ENCODE results near the gene UGT1A9.
"Not testable (repeated sequence)": the region's sequence is repeated elsewhere in the genome, so short reads cannot be mapped to it uniquely, and the experiment has no call there.

DNA sequence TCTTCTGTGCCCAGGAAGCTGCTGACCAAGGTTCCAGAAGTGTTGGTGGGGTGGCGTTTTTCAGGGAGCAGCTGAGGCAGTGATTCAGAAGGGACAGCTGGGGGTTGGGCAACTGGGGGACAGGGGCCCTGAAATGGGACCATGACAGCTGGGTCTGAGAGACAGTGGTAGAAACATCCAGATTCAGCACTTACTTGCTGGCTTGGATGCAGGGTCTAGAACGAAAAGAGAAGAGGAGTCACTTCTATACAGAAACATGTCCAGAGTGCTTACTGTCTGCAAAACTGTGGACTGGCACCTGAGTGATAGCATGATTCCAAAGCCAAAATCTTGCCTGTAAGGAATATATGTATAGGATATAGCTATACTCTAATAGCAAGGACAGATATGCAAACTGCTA, 74.1 kb downstream of the UGT1A9 start:
- TF ChIP-seq, protein P1, sequence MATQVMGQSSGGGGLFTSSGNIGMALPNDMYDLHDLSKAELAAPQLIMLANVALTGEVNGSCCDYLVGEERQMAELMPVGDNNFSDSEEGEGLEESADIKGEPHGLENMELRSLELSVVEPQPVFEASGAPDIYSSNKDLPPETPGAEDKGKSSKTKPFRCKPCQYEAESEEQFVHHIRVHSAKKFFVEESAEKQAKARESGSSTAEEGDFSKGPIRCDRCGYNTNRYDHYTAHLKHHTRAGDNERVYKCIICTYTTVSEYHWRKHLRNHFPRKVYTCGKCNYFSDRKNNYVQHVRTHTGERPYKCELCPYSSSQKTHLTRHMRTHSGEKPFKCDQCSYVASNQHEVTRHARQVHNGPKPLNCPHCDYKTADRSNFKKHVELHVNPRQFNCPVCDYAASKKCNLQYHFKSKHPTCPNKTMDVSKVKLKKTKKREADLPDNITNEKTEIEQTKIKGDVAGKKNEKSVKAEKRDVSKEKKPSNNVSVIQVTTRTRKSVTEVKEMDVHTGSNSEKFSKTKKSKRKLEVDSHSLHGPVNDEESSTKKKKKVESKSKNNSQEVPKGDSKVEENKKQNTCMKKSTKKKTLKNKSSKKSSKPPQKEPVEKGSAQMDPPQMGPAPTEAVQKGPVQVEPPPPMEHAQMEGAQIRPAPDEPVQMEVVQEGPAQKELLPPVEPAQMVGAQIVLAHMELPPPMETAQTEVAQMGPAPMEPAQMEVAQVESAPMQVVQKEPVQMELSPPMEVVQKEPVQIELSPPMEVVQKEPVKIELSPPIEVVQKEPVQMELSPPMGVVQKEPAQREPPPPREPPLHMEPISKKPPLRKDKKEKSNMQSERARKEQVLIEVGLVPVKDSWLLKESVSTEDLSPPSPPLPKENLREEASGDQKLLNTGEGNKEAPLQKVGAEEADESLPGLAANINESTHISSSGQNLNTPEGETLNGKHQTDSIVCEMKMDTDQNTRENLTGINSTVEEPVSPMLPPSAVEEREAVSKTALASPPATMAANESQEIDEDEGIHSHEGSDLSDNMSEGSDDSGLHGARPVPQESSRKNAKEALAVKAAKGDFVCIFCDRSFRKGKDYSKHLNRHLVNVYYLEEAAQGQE (IDR thresholded peaks at IDR 0.05; ENCODE audit: unreplicated experiment) = not testable (repeated sequence)
- TF ChIP-seq CTCF (conservative IDR thresholded peaks at IDR 0.05; ENCODE audit: low read depth in 2 of 2); JUNB (IDR thresholded peaks at IDR 0.05; ENCODE audit: unreplicated experiment); POLR2AphosphoS5 (IDR thresholded peaks at IDR 0.05; ENCODE audit: low read depth); EZH2 (IDR thresholded peaks at IDR 0.05; ENCODE audit: low read depth, unreplicated experiment); EZH2phosphoT487 (IDR thresholded peaks at IDR 0.05; ENCODE audit: unreplicated experiment); CREB1 (CRISPR knock-in tag; IDR thresholded peaks at IDR 0.05; ENCODE audit: low read depth): not testable (repeated sequence)

Data from GM23338 (cell line).